ENCODE results near the gene KLK8.

The KLK8 gene

DNA sequence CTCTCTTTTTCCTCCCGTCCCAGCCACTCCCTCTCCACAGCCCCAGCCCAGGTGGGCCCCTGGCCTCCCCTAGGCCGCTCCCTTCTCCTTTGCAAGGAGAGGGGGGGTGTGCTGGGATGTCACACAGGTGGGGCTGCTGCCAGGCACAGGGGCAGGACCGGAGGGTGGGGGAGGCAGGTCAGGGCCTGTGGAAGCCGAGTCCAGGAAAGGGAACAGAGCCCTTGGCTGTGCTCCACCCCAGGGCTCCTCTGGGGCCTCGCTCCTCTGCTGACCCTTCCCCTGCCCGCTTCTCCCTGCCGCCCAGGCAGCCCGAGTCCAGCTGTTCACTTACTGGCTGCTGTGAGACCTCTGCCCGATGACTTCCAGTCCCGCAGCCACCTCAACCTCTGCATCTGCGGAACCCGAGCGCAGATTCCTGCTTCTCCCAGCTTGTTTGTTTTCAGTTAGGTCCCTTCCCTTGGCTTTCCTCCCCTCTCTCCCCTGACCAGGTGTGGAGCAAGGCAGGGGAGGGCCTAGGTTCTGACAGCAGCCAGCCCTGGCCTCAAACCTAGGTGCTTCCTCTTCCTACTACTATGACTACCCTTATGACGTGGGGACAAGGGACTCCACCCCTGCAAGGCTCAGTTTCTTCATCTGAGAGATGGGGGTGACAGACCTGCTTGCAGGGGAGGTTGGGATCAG is 25.9 kb upstream of the KLK8 start:
- H3K36me3 ChIP-seq (ENCODE audit: control insufficient read depth in 1 of 2, insufficient read depth in 2 of 2, low read length in 2 of 2) = no peaks in the 10 kb centered on the region
- no peaks in the 10 kb centered on the region for H3K9me3 ChIP-seq (ENCODE audit: control insufficient read depth in 1 of 2, low read length in 2 of 2)
- H3K4me3 ChIP-seq (ENCODE audit: low read depth in 1 of 2, low read length in 2 of 2) = no peak overlapping the region
- H3K27ac ChIP-seq (ENCODE audit: low read length) = no peak overlapping the region
- H3K27me3 ChIP-seq (ENCODE audit: low read depth, low read length) = no peaks in the 10 kb centered on the region
- H3K4me1 ChIP-seq (ENCODE audit: control insufficient read depth in 1 of 2, insufficient read depth in 2 of 2, low read length in 2 of 2) = no peaks in the 10 kb centered on the region

DNA sequence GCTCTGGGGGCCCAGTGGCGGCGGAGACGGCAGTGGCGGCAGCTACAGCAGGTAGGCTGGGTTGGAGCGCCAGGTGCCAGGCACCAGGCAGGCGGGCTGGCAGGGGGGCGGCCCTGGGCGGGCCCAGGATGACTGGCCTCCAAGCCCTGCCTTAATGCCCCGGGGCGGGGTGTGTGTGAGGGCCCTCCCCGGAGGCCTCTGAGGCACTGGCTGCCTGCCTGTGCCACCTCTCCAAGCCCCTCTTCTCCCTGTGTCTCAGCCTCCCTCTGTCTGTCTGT is 25.1 kb upstream of the KLK8 start, which contains the start of gene KLK11:
Gene KLK11, minus strand, starts transcription at position 63 of the 278 bp plus-strand sequence. CDS start 985 bp downstream, outside the sequence.
- no peak within 1 kb of the TSS for H3K4me3 ChIP-seq (ENCODE audit: low read depth in 1 of 2, low read length in 2 of 2)
- H3K36me3 ChIP-seq (ENCODE audit: control insufficient read depth in 1 of 2, insufficient read depth in 2 of 2, low read length in 2 of 2) = no peaks in the 10 kb centered on the region
- no peaks in the 10 kb centered on the region for H3K4me1 ChIP-seq (ENCODE audit: control insufficient read depth in 1 of 2, insufficient read depth in 2 of 2, low read length in 2 of 2)
- no peak within 1 kb of the TSS for H3K27ac ChIP-seq (ENCODE audit: low read length)
- H3K27me3 ChIP-seq (ENCODE audit: low read depth, low read length) = no peaks in the 10 kb centered on the region
- H3K9me3 ChIP-seq (ENCODE audit: control insufficient read depth in 1 of 2, low read length in 2 of 2) = no peaks in the 10 kb centered on the region

DNA sequence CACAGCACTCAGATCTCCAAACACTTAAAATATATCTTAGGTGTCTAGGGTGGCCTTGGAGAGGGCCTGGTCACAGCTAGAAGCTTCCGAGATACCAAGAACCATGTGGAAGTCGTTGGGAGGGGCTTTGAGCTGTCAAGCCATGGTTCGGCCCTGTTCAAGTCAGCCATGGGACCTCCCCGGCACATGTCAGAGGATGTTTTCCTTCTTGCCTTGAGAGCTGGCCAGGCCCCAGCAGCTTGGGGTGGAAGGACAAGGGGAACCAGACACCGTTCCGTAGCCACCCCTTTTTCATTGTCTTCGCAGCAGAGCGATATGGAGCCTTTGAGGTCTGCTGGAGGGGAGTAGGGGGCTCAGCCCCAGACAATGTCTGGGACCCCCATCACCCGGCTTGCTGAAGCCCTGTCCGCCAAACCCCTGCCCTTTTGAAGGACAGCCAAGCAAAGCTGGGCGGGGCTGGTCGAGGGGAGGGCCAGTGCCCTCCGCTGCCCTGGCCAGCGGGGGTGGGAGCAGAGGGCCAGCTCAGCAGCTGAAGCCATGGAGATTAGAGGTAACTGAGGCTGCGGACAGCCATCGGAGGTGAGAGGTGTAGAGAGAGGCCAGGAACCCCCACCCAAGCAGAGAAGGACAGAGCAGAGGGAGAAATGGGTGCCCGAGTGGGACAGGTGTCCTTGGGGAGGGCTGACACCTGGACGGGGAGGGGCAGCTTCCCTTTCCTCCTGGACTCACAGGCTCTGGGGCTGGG is 24.6 kb upstream of the KLK8 start:
- no peak overlapping the region for H3K4me3 ChIP-seq (ENCODE audit: low read depth in 1 of 2, low read length in 2 of 2)
- H3K27me3 ChIP-seq (ENCODE audit: low read depth, low read length) = no peaks in the 10 kb centered on the region
- no peak overlapping the region for H3K27ac ChIP-seq (ENCODE audit: low read length)

GRCh38 chr19:51025401-51025800 is 24.0 kb upstream of the KLK8 start:
- Histone ChIP-seq H3K9me3 (ENCODE audit: control insufficient read depth in 1 of 2, low read length in 2 of 2) (no peaks in the 10 kb centered on the region), H3K4me3 (ENCODE audit: low read depth in 1 of 2, low read length in 2 of 2) (no peak overlapping the region), H3K4me1 (ENCODE audit: control insufficient read depth in 1 of 2, insufficient read depth in 2 of 2, low read length in 2 of 2) (no peaks in the 10 kb centered on the region), H3K27me3 (ENCODE audit: low read depth, low read length) (no peaks in the 10 kb centered on the region), H3K36me3 (ENCODE audit: control insufficient read depth in 1 of 2, insufficient read depth in 2 of 2, low read length in 2 of 2) (no peaks in the 10 kb centered on the region), H3K27ac (ENCODE audit: low read length) (no peak overlapping the region)

More for the DNA sequence above, 24.6 kb upstream of the KLK8 start:
- Histone ChIP-seq H3K36me3 (ENCODE audit: control insufficient read depth in 1 of 2, insufficient read depth in 2 of 2, low read length in 2 of 2) (no peaks in the 10 kb centered on the region), H3K4me1 (ENCODE audit: control insufficient read depth in 1 of 2, insufficient read depth in 2 of 2, low read length in 2 of 2) (no peaks in the 10 kb centered on the region), H3K9me3 (ENCODE audit: control insufficient read depth in 1 of 2, low read length in 2 of 2) (no peaks in the 10 kb centered on the region)

DNA sequence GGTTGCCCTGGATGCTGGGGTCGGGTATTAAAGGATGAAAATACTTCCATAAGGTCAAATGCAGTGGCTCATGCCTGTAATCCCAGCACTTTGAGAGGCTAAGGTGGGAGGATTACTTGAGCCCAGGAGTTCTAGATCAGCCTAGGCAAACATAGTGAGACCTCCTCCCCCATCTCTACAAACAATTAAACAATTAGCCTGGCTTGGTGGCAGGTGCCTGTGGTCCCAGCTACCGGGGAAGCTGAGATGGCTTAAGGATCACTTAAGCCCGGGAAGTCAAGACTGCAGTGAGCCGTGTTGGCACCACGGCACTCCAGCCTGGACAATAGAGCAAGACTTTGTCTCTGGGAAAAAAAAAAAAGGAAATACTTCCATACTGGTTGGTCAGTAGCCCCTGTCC is 23.5 kb upstream of the KLK8 start:
- Histone ChIP-seq H3K4me1 (ENCODE audit: control insufficient read depth in 1 of 2, insufficient read depth in 2 of 2, low read length in 2 of 2) (peaks cover 0 to under 1% of the 10 kb centered on the region in 2 donors), H3K27ac (ENCODE audit: low read length) (no peak overlapping the region), H3K4me3 (ENCODE audit: low read depth in 1 of 2, low read length in 2 of 2) (no peak overlapping the region), H3K27me3 (ENCODE audit: low read depth, low read length) (peaks cover 4% of the 10 kb centered on the region), H3K36me3 (ENCODE audit: control insufficient read depth in 1 of 2, insufficient read depth in 2 of 2, low read length in 2 of 2) (no peaks in the 10 kb centered on the region), H3K9me3 (ENCODE audit: control insufficient read depth in 1 of 2, low read length in 2 of 2) (no peaks in the 10 kb centered on the region)

GRCh38 chr19:51023946-51024345 is 22.5 kb upstream of the KLK8 start:
- Histone ChIP-seq H3K4me1 (ENCODE audit: control insufficient read depth in 1 of 2, insufficient read depth in 2 of 2, low read length in 2 of 2) (peaks cover 0 to 10% of the 10 kb centered on the region in 2 donors), H3K36me3 (ENCODE audit: control insufficient read depth in 1 of 2, insufficient read depth in 2 of 2, low read length in 2 of 2) (no peaks in the 10 kb centered on the region), H3K9me3 (ENCODE audit: control insufficient read depth in 1 of 2, low read length in 2 of 2) (no peaks in the 10 kb centered on the region), H3K4me3 (ENCODE audit: low read depth in 1 of 2, low read length in 2 of 2) (no peak overlapping the region), H3K27me3 (ENCODE audit: low read depth, low read length) (peaks cover 5% of the 10 kb centered on the region), H3K27ac (ENCODE audit: low read length) (no peak overlapping the region)

GRCh38 chr19:51022526-51022925 is 21.1 kb upstream of the KLK8 start:
- H3K27ac ChIP-seq (ENCODE audit: low read length) = no peak overlapping the region
- H3K4me3 ChIP-seq (ENCODE audit: low read depth in 1 of 2, low read length in 2 of 2) = no peak overlapping the region
- peaks cover 0 to 15% of the 10 kb centered on the region in 2 donors for H3K4me1 ChIP-seq (ENCODE audit: control insufficient read depth in 1 of 2, insufficient read depth in 2 of 2, low read length in 2 of 2)
- H3K27me3 ChIP-seq (ENCODE audit: low read depth, low read length) = peaks cover 5% of the 10 kb centered on the region
- no peaks in the 10 kb centered on the region for H3K9me3 ChIP-seq (ENCODE audit: control insufficient read depth in 1 of 2, low read length in 2 of 2)
- H3K36me3 ChIP-seq (ENCODE audit: control insufficient read depth in 1 of 2, insufficient read depth in 2 of 2, low read length in 2 of 2) = no peaks in the 10 kb centered on the region

DNA sequence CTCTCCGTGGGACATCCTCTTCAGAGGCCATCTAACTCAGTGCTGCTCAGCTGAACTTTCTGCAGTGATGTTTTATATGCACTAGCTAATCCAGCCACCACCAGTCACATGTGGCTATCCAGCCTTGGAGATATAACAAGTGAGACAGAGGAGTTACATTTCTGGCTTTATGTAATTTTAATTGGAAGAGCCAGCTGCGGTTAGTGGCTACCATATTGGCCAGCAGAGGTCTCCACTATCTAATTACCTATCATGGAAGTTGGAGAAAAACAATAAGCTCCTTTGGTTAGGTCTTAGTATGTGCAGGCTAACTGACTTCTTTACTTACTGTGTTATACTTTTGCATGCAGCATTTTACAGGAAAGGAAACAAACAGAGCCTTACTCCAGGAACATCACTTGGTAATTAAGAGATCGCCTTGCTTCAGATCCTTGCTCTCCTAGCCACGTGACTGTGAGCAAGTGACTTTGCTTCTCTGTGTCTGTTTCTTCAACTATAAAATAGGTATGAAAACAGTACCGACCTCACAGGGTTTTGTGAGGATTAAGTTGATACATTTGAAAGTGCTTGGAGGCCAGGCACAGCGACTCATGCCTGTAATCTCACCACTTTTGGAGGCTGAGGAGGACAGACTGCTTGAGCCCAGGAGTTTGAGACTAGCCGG is 19.7 kb upstream of the KLK8 start:
- peaks cover 5% of the 10 kb centered on the region for H3K27me3 ChIP-seq (ENCODE audit: low read depth, low read length)
- no peaks in the 10 kb centered on the region for H3K36me3 ChIP-seq (ENCODE audit: control insufficient read depth in 1 of 2, insufficient read depth in 2 of 2, low read length in 2 of 2)
- H3K4me1 ChIP-seq (ENCODE audit: control insufficient read depth in 1 of 2, insufficient read depth in 2 of 2, low read length in 2 of 2) = peaks cover 0 to 23% of the 10 kb centered on the region in 2 donors
- H3K4me3 ChIP-seq (ENCODE audit: low read depth in 1 of 2, low read length in 2 of 2) = no peak overlapping the region
- no peaks in the 10 kb centered on the region for H3K9me3 ChIP-seq (ENCODE audit: control insufficient read depth in 1 of 2, low read length in 2 of 2)
- no peak overlapping the region for H3K27ac ChIP-seq (ENCODE audit: low read length)

DNA sequence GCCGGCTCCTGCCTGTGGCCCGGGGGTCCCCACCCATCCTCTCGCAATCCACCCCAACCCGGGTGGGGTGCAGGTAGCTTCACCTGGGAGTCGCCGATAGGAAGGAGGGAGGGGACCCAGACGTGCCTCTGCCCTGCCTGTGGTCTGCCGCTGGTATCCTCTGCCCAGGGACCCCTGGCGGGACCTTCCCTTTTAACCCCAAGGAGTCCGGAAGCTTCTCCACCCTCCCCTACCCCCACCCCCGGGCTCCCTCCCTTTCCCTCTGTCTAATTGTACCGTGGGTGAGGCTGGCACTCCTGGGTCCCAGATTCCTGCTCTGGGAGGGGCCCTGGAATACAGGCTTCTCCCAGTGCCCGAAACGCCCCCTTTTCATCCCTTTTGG is 18.1 kb upstream of the KLK8 start, which contains the start of gene KLK10:
Gene KLK10, minus strand, starts transcription at position 166 of the 382 bp plus-strand sequence. CDS start 579 bp downstream, outside the sequence.
- Histone ChIP-seq H3K4me1 (ENCODE audit: control insufficient read depth in 1 of 2, insufficient read depth in 2 of 2, low read length in 2 of 2) (peaks cover 0 to 23% of the 10 kb centered on the region in 2 donors), H3K36me3 (ENCODE audit: control insufficient read depth in 1 of 2, insufficient read depth in 2 of 2, low read length in 2 of 2) (no peaks in the 10 kb centered on the region), H3K9me3 (ENCODE audit: control insufficient read depth in 1 of 2, low read length in 2 of 2) (no peaks in the 10 kb centered on the region), H3K27me3 (ENCODE audit: low read depth, low read length) (peaks cover 9% of the 10 kb centered on the region), H3K4me3 (ENCODE audit: low read depth in 1 of 2, low read length in 2 of 2) (peak within 1 kb of the TSS in 1 of 2 donors; percentile 28), H3K27ac (ENCODE audit: low read length) (no peak within 1 kb of the TSS)

- H3K27me3 ChIP-seq (ENCODE audit: low read depth, low read length) = peaks cover 12% of the 10 kb centered on the region
- no peaks in the 10 kb centered on the region for H3K9me3 ChIP-seq (ENCODE audit: control insufficient read depth in 1 of 2, low read length in 2 of 2)
- H3K4me3 ChIP-seq (ENCODE audit: low read depth in 1 of 2, low read length in 2 of 2) = peak overlapping the region in 1 of 2 donors; percentile 28
- H3K36me3 ChIP-seq (ENCODE audit: control insufficient read depth in 1 of 2, insufficient read depth in 2 of 2, low read length in 2 of 2) = no peaks in the 10 kb centered on the region
- H3K27ac ChIP-seq (ENCODE audit: low read length) = no peak overlapping the region
- H3K4me1 ChIP-seq (ENCODE audit: control insufficient read depth in 1 of 2, insufficient read depth in 2 of 2, low read length in 2 of 2) = peaks cover 0 to 23% of the 10 kb centered on the region in 2 donors
These were observed 17.5 kb upstream of the KLK8 start for GRCh38 chr19:51018745-51019543.

Data from muscle layer of duodenum (tissue), 2 donors.